ENCODE measurements around the gene BOLL.

Gene BOLL

DNA sequence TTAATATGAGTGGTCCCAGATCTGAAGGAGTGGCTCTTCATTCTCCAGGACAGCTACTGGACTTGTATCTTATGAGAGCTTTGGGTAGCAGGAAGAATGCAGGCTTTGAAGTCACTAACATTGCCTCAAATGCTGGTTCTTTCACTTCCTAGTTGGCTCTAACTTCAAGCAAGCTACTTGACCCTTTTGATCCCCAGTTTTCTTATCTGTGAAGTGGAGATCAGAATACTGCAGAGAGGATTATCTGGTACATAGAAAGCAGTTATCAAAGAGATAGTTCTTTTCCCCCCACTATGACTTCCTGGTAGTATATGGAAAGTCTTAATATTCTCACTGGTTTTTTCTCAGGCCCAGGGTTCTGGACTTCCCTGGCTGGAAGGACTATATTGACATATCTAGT is 15.9 kb upstream of the BOLL start:
- H3K4me3 ChIP-seq (ENCODE audit: low read depth, low read length) = no peak overlapping the region
- no peak for DNase-seq (ENCODE audit: low read depth)
- TF ChIP-seq, protein P1, sequence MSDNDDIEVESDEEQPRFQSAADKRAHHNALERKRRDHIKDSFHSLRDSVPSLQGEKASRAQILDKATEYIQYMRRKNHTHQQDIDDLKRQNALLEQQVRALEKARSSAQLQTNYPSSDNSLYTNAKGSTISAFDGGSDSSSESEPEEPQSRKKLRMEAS (IDR thresholded peaks at IDR 0.05; ENCODE audit: low read depth, low read length) = no peak
- TF ChIP-seq MYC (IDR thresholded peaks at IDR 0.05; ENCODE audit: low read depth, low read length) = no peak
- TF ChIP-seq POLR2A (IDR thresholded peaks at IDR 0.05; ENCODE audit: extremely low read depth, insufficient read length) = no peak
- TF ChIP-seq, protein P2, sequence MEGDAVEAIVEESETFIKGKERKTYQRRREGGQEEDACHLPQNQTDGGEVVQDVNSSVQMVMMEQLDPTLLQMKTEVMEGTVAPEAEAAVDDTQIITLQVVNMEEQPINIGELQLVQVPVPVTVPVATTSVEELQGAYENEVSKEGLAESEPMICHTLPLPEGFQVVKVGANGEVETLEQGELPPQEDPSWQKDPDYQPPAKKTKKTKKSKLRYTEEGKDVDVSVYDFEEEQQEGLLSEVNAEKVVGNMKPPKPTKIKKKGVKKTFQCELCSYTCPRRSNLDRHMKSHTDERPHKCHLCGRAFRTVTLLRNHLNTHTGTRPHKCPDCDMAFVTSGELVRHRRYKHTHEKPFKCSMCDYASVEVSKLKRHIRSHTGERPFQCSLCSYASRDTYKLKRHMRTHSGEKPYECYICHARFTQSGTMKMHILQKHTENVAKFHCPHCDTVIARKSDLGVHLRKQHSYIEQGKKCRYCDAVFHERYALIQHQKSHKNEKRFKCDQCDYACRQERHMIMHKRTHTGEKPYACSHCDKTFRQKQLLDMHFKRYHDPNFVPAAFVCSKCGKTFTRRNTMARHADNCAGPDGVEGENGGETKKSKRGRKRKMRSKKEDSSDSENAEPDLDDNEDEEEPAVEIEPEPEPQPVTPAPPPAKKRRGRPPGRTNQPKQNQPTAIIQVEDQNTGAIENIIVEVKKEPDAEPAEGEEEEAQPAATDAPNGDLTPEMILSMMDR (IDR thresholded peaks at IDR 0.05; ENCODE audit: low read depth, low read length) = no peak

GRCh38 chr2:197800091-197800490 is 15.0 kb upstream of the BOLL start:
- TF ChIP-seq, protein P2 (IDR thresholded peaks at IDR 0.05; ENCODE audit: low read depth, low read length) = no peak
- TF ChIP-seq POLR2A (IDR thresholded peaks at IDR 0.05; ENCODE audit: extremely low read depth, insufficient read length) = no peak
- no peak for TF ChIP-seq MYC (IDR thresholded peaks at IDR 0.05; ENCODE audit: low read depth, low read length)
- TF ChIP-seq, protein P1 (IDR thresholded peaks at IDR 0.05; ENCODE audit: low read depth, low read length) = no peak
- H3K4me3 ChIP-seq (ENCODE audit: low read depth, low read length) = no peak overlapping the region
- DNase-seq (ENCODE audit: low read depth) = no peak

GRCh38 chr2:197799068-197799467 is 13.9 kb upstream of the BOLL start:
- no peak for DNase-seq (ENCODE audit: low read depth)
- no peak overlapping the region for H3K4me3 ChIP-seq (ENCODE audit: low read depth, low read length)
- TF ChIP-seq MYC (IDR thresholded peaks at IDR 0.05; ENCODE audit: low read depth, low read length) (no peak), POLR2A (IDR thresholded peaks at IDR 0.05; ENCODE audit: extremely low read depth, insufficient read length) (no peak)
- TF ChIP-seq, protein P2 (IDR thresholded peaks at IDR 0.05; ENCODE audit: low read depth, low read length) = no peak
- TF ChIP-seq, protein P1 (IDR thresholded peaks at IDR 0.05; ENCODE audit: low read depth, low read length) = no peak

GRCh38 chr2:197798187-197798586 is 13.1 kb upstream of the BOLL start:
- TF ChIP-seq MYC (IDR thresholded peaks at IDR 0.05; ENCODE audit: low read depth, low read length) (no peak), POLR2A (IDR thresholded peaks at IDR 0.05; ENCODE audit: extremely low read depth, insufficient read length) (no peak)
- TF ChIP-seq, protein P1 (IDR thresholded peaks at IDR 0.05; ENCODE audit: low read depth, low read length) = no peak
- TF ChIP-seq, protein P2 (IDR thresholded peaks at IDR 0.05; ENCODE audit: low read depth, low read length) = no peak

GRCh38 chr2:197795277-197795676 is 10.2 kb upstream of the BOLL start:
- H3K4me3 ChIP-seq (ENCODE audit: low read depth, low read length) = no peak overlapping the region
- TF ChIP-seq POLR2A (IDR thresholded peaks at IDR 0.05; ENCODE audit: extremely low read depth, insufficient read length) = no peak
- TF ChIP-seq, protein P1 (IDR thresholded peaks at IDR 0.05; ENCODE audit: low read depth, low read length) = no peak
- no peak for DNase-seq (ENCODE audit: low read depth)

More at GRCh38 chr2:197798187-197798586, 13.1 kb upstream of the BOLL start:
- no peak overlapping the region for H3K4me3 ChIP-seq (ENCODE audit: low read depth, low read length)
- DNase-seq (ENCODE audit: low read depth) = no peak

GRCh38 chr2:197793456-197793855 is 8.3 kb upstream of the BOLL start:
- TF ChIP-seq POLR2A (IDR thresholded peaks at IDR 0.05; ENCODE audit: extremely low read depth, insufficient read length) (no peak), MYC (IDR thresholded peaks at IDR 0.05; ENCODE audit: low read depth, low read length) (no peak)
- TF ChIP-seq, protein P2 (IDR thresholded peaks at IDR 0.05; ENCODE audit: low read depth, low read length) = no peak
- TF ChIP-seq, protein P1 (IDR thresholded peaks at IDR 0.05; ENCODE audit: low read depth, low read length) = no peak
- H3K4me3 ChIP-seq (ENCODE audit: low read depth, low read length) = no peak overlapping the region
- no peak for DNase-seq (ENCODE audit: low read depth)
